Measurements from ENCODE around the gene CHRM5. TPM values are rescaled to one million over a fixed set of nuclear protein-coding genes. Genes with fewer than 3 reads are reported as not detected.
"Not testable (repeated sequence)": the region's sequence is repeated elsewhere in the genome, so short reads cannot be mapped to it uniquely, and the experiment has no call there.

The CHRM5 gene
- total RNA-seq, 2 donors from 2014 or later = 0.11 TPM; not detected in 1

- Histone ChIP-seq H3K4me1 (replicated peaks) (no peaks in the 10 kb centered on the region), H3K4me3 (no peak overlapping the region), H3K27me3 (replicated peaks; ENCODE audit: insufficient read depth) (no peaks in the 10 kb centered on the region), H3K9me3 (no peaks in the 10 kb centered on the region), H3K27ac (no peak overlapping the region), H3K36me3 (no peaks in the 10 kb centered on the region)
- TF ChIP-seq POLR2A (IDR thresholded peaks at IDR 0.05) = no peak
- TF ChIP-seq POLR2AphosphoS5 (IDR thresholded peaks at IDR 0.05) = no peak
- TF ChIP-seq CTCF (IDR thresholded peaks at IDR 0.05) = no peak
- 94% methylated on average over 16 of the region's 16 CpGs for WGBS
- no peak for DNase-seq (ENCODE audit: low spot score)
- intact Hi-C loops (cut with DNase I) = no loop called here
Observed at GRCh38 chr15:34046471-34047145, 78.3 kb downstream of the CHRM5 start.

- no peaks in the 10 kb centered on the region for H3K27me3 ChIP-seq (replicated peaks; ENCODE audit: insufficient read depth)
- intact Hi-C loops (cut with DNase I) = no loop called here
- no peaks in the 10 kb centered on the region for H3K9me3 ChIP-seq
- H3K27ac ChIP-seq = no peak overlapping the region
- no peak for DNase-seq (ENCODE audit: low spot score)
- H3K36me3 ChIP-seq = no peaks in the 10 kb centered on the region
- TF ChIP-seq POLR2AphosphoS5 (IDR thresholded peaks at IDR 0.05) (no peak), CTCF (IDR thresholded peaks at IDR 0.05) (no peak), POLR2A (IDR thresholded peaks at IDR 0.05) (no peak)
- H3K4me1 ChIP-seq (replicated peaks) = no peaks in the 10 kb centered on the region
- 89% methylated on average over 10 of the region's 10 CpGs for WGBS
- no peak overlapping the region for H3K4me3 ChIP-seq
Observed at GRCh38 chr15:34047893-34048775, 79.8 kb downstream of the CHRM5 start.

GRCh38 chr15:34049112-34049511 lies 80.8 kb downstream of the CHRM5 start:
- H3K27ac ChIP-seq = no peak overlapping the region
- no peaks in the 10 kb centered on the region for H3K27me3 ChIP-seq (replicated peaks; ENCODE audit: insufficient read depth)
- TF ChIP-seq CTCF (IDR thresholded peaks at IDR 0.05) (no peak), POLR2AphosphoS5 (IDR thresholded peaks at IDR 0.05) (no peak), POLR2A (IDR thresholded peaks at IDR 0.05) (no peak)
- no peak overlapping the region for H3K4me3 ChIP-seq
- no peak for DNase-seq (ENCODE audit: low spot score)
- intact Hi-C loops (cut with DNase I) = no loop called here
- H3K36me3 ChIP-seq = no peaks in the 10 kb centered on the region
- H3K4me1 ChIP-seq (replicated peaks) = no peaks in the 10 kb centered on the region
- no peaks in the 10 kb centered on the region for H3K9me3 ChIP-seq
- WGBS = 87% methylated on average over 2 of the region's 2 CpGs

GRCh38 chr15:34050385-34050784 lies 82.1 kb downstream of the CHRM5 start:
- H3K27me3 ChIP-seq (replicated peaks; ENCODE audit: insufficient read depth); intact Hi-C loops (cut with DNase I); H3K9me3 ChIP-seq; H3K36me3 ChIP-seq; DNase-seq (ENCODE audit: low spot score); H3K4me1 ChIP-seq (replicated peaks); H3K4me3 ChIP-seq; H3K27ac ChIP-seq: not testable (repeated sequence)
- 87% methylated on average over 1 of the region's 1 CpG for WGBS

- no peak for DNase-seq (ENCODE audit: low spot score)
- Histone ChIP-seq H3K4me3 (no peak overlapping the region), H3K4me1 (replicated peaks) (no peaks in the 10 kb centered on the region), H3K36me3 (no peaks in the 10 kb centered on the region), H3K27me3 (replicated peaks; ENCODE audit: insufficient read depth) (no peaks in the 10 kb centered on the region), H3K27ac (no peak overlapping the region), H3K9me3 (no peaks in the 10 kb centered on the region)
- no peak for TF ChIP-seq POLR2A (IDR thresholded peaks at IDR 0.05)
- TF ChIP-seq POLR2AphosphoS5 (IDR thresholded peaks at IDR 0.05) = no peak
- TF ChIP-seq CTCF (IDR thresholded peaks at IDR 0.05) = no peak
- WGBS = 93% methylated on average over 3 of the region's 3 CpGs
- intact Hi-C loops (cut with DNase I) = no loop called here
Observed at GRCh38 chr15:34054081-34054707, 85.9 kb downstream of the CHRM5 start.

All from prostate gland (tissue), 2 donors.